GM19023 (cell line): ENCODE results near the gene SEC16A.
A peak's percentile ranks its signal among the peaks of the same experiment; 100 is the strongest.

ENCODE experiments used
- ATAC-seq: cut with Tn5 transposase; IDR thresholded peaks from one replicate; pipeline ENCODE4 v1.9.1; 2021; ENCODE audit warnings: mild to moderate bottlenecking, moderate library complexity; ENCODE audit not compliant: unreplicated experiment

SEC16A gene, protein sequence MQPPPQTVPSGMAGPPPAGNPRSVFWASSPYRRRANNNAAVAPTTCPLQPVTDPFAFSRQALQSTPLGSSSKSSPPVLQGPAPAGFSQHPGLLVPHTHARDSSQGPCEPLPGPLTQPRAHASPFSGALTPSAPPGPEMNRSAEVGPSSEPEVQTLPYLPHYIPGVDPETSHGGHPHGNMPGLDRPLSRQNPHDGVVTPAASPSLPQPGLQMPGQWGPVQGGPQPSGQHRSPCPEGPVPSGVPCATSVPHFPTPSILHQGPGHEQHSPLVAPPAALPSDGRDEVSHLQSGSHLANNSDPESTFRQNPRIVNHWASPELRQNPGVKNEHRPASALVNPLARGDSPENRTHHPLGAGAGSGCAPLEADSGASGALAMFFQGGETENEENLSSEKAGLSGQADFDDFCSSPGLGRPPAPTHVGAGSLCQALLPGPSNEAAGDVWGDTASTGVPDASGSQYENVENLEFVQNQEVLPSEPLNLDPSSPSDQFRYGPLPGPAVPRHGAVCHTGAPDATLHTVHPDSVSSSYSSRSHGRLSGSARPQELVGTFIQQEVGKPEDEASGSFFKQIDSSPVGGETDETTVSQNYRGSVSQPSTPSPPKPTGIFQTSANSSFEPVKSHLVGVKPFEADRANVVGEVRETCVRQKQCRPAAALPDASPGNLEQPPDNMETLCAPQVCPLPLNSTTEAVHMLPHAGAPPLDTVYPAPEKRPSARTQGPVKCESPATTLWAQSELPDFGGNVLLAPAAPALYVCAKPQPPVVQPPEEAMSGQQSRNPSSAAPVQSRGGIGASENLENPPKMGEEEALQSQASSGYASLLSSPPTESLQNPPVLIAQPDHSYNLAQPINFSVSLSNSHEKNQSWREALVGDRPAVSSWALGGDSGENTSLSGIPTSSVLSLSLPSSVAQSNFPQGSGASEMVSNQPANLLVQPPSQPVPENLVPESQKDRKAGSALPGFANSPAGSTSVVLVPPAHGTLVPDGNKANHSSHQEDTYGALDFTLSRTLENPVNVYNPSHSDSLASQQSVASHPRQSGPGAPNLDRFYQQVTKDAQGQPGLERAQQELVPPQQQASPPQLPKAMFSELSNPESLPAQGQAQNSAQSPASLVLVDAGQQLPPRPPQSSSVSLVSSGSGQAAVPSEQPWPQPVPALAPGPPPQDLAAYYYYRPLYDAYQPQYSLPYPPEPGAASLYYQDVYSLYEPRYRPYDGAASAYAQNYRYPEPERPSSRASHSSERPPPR (N-terminal part only)

DNA sequence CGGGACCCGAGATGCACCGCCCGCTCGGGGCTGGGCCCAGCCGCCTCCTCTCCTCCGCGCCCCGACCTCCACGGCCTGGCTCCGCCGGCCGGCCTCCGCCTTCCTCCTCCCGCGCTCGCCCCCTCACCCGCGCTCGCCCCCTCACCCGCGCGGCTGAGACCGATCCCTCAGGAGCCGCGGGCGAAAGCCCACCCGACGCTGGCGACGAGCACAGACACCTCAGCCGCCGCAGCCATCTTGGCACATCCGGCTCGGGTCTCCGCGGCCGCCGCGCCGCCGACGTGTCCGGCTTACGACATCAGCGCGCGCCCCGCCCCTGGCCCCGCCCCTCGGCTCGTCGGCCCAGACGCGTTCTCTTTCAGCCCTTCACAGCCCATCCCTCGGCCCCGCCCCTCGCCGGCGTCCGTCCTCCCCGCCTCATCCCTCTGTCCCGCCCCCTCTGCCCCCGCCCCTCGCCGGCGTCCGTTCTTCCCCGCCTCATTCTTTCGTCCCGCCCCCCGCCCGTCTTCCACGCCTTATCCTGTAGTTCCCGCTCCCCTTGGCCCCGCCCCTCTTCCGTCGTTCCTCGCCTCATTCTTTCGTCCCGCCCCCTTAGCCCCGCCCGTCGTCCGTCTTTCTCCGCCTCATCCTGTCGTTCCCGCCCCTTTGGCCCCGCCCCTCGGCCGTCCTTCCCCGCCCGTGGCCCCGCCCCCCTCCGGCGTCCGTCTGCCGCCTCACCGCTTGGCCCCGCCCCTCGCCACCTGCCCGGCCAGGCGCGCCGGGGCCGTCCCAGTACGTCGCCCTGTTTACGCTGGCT lies at the start of gene SEC16A:
Gene SEC16A, minus strand, starts transcription at position 248 of the 796 bp plus-strand sequence. CDS start 5,425 bp downstream, outside the sequence.
- peak; percentile 54 for ATAC-seq

DNA sequence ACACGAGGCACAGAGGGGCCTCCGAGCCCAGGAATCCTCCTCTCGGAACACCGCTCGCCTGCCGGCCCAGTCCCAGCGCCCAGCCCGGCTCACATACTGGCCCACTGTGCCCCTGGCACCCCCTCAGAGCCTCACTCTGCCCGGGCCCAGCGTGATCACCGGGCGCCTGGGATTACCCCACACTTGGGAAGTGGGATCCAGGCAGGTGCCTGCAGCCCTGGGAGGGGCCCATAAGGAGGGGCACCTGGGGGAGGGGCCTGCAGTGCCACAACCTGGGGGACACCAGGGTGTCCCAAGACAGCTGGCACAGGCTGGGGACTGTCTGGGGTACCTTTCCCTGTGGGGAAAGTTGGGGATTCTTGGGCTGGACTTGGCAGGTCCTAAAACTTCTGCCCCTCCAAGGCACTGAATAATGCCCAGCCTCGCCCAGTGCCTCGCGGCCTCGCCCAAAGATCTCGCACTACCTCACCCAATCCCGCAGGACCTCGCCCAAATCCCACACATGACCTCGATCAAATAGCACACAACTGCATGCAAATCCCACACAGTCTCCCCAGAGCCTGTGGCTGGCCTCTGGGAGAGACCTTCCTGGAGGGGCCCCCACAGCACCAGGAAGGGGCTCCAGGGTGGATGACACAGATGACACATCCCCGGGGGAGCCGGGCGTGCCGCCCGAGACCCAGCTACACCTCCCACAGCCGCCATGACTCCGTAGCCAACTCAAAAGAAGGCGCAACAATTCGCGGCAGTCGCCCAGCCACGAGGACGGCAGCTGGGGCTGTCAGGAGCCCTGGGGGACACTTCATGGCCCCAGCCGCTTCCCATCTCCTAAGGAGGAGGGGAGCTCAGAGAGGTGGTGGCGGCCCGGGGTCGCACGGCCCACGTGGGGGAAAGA lies 49.3 kb upstream of the SEC16A start:
- ATAC-seq = no peak

DNA sequence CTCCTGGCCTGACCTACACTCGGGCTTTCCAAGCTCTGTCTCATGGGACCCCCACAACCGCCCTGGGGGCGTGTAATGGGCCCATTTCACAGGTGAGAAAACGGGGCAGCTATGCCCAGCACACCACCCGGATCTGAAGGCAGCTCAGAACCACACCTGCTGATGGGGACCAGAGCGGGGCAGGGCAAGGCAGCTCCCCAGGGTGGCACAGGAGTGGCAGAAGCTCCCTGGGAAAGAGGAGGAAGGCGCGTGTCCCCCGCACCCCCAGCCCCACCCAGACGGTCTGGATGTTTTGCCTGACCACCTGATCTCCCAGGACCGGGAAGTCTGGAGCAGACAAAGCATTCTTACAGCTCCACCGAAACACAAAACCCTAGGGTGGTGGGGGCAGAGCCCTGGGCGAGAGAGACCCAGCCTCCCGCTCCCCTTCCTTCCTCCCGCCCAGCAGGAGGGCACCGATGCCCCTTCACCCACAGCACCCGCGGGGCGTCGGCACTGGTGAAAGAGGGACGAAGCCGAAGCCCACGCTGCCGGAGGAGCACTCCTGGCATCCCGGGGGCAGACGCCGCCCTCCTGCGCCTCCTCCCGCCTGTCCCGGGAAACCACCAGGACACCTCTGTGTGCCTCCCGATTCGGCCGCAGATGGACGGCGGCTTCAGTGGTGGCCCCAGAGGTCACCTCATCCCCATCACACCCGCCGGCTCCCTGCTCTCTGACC lies 48.5 kb upstream of the SEC16A start:
- ATAC-seq = no peak

DNA sequence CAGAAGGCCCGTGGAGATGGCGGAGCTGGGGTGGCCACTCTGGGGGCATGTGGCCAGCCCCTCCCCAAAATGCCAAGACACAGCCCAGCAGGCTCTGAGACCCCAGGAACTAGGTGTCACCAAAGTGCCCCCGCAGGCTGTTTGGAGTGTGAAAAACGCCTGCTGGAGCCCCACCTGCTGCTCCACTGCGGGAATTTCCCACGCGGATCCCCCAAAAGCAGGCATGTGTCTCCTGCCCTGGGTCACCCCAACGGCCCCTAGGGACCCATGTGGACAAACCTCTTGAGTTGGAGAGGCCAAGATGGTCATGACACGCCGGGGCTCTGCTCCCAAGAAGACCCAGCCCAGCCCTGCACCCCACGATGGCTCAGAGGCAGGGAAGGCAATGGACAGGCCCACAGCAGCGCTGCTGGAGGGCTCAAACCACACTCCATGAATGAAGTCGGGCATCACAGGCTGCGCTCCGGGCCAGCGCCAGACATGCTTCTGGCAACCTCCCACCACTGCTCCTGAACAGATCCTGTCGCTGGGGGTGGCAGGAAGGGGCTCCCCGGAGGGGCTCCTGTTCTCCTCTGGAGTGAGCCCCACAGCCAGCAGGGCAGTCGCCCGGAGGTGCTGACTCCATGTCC lies 47.7 kb upstream of the SEC16A start:
- no peak for ATAC-seq

DNA sequence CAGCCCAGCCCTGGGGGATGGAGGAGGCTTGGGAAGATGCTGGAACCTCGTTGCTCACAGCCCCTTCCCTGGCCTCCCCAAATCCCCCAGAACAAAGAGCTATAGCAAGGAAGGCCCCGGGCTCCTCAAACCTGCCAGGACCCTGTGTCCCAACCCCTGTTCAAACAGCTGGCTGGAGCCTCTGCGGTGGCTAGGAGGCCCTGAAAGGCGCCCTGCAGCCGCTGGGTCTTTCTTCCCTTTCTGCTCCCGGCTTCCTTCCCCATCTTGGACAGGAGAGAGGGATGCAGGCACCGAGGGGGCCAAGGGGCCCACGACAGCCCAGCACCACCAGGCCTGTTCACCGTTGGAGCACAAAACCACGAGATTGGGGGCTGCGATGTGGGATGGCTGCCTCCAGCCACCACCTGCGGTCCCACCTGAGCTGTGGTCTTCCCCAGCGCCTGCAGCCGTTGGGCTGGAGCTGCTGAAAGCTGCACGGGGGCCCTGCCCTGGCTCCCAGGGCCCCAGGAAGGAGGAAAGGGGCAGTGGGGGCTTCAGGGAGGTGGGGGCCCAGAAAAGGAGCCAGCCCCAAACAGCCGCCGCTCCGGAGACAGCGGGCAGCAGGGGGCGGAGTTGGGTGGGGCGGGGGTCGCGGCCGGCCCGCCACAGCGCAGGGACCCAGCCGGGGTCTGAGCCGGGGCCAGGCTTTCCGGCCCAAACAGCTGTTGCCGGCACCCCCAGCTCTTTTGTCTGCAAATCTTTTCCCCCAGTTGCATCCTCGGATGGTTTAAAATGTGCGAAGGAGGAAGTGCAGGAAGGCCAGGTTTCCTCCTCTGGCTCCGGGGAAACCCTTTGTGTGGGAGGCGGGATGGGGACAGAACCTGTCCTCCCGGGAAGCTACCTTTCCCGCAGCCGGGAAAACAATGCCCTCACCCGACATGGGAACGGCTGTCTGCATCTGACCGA lies 46.9 kb upstream of the SEC16A start:
- ATAC-seq = no peak

DNA sequence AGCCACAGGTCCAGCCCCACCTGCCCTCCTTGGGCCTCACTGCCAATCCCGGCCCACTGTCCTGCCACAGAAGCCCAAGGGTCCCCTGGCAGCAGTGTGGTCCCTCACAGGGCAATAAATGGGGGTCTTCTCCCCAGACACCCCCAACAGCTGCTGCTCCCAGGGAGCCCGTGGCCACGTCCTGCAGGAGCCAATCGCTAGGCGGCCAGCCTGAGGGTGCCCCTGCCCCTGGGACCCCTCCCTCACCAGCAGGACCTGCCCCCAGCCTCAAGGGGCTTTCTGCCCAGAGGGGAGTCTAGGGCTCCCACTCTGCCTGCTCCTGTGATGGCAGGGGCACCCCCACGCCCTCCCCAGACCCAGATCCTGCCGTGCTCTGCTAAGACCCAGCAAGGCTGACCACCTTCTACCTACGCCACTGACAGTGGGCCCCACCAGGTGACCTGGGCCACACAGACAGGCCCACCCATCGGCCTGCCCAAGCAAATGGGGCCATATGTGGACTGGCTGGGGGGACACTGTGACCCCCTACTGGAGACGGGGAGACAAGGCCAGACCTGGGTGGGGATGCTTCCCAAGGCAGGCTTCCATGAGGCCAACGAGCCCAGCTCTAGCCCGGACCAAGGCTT lies 46.0 kb upstream of the SEC16A start:
- ATAC-seq = no peak

DNA sequence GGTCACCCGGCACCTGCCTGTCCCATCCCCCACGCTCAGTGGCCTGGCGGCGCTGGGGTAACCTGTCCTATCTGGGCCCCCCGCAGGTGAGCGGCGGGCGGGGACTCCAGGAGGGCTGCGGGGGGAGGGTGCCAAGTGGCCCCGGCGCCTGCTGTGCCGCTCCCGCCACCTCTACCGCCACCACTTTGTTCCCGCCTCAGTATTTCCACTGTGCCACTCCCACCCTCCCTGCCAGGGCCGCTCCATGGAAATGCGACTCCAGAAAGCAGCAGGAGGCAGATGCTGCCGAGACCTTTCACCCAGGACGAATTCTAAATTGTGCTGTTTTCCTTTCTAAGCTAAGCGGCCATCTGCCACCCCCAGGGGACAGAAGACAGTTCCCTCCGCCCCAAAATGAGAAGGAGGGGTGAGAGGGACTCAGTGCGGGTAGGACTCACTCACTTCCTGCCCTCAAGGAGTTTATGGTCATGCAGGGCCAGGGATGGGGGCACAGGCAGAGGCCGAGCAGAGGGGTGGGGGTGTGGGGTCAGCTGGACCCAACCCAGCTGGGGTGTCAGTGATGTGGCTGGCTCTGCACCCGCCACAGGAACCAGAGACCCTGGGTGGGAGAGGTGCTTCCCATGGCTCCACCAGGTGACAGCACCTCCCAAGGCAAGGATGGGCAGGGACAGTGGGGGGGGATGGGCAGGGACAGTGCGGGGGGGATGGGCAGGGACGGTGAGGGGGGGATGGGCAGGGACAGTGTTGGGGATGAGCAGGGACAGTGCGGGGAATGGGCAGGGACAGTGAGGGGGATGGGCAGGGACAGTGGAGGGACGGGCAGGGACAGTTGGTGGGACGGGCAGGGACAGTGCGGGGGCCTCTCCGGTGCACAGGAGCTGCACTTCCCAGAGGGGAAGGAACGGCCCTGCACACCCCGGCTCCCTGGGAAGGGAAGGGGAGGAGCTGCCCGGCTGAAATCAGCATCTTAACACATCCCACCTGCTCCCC lies 45.2 kb upstream of the SEC16A start:
- no peak for ATAC-seq

DNA sequence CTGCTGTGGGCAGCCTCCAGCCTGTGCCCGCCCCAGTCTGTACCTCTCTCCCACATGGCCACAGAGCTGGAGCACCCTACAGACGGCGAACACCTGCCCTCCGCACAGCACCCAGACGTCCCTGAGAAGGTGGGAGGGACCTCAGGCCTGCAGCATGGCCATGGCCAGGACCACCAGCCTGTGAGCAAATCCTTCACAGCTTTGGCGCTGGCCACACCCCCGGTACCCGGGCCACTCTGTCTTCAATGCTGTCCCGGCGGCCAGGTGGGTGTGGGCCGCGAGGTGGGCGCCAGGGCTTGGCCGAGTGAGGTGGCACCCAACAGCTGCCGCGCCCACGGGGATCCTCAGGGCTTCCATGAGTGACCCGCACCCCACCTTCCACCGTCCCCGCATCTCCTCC lies 44.3 kb upstream of the SEC16A start:
- ATAC-seq = no peak

DNA sequence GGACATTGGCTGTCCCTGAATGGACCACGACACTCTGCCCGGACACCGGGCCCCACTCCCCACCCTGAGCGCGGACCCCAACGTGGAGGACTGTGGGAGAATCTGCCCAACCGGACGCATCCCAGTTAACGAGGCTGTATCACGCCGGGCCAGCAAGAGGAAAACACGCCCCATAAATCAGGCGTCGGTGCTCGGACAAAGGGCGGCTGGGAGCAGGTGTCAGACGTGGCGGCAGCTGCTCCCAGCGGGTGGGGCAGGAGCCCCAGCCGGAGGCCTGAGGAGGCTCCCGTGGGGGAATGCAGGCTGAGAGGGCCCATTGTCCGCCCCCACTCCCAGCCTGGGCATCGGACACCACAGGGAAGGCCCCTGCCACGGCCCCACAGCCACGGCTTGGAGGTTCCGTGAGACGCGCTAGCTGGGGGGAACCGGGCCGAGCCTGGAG lies 43.8 kb upstream of the SEC16A start:
- no peak for ATAC-seq

DNA sequence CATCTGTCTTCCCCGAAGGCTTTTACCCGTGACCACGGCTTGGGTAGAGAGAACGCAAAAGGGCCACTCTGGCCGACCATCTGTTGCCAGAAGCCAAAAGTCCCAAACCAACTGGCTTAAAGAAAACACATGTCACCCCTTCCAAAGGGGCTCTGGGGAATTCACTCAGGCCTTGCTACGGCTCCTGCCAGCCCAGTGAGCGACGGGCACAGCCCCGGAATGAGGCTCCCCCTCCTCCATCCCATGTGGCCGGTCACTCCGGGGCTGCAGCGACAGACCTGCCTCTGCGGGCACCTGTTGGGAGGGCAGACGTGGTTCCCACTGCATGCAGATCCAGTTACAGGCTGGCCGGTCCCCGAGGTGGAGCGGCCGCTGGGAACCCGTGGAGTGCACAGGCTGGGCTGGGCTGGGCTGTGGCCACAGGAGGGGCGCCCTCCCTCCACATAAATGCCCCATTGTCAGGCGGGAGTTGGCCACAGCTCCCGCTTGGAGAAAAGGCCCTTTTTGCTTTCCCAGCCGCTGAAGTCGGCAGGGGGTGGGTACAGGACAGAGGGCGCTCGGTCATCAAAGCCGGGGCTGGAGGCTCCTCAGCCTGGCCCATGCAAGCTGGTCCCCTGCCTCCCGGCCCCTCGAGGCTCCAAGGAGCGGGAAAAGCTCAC lies 43.1 kb upstream of the SEC16A start:
- ATAC-seq = no peak

DNA sequence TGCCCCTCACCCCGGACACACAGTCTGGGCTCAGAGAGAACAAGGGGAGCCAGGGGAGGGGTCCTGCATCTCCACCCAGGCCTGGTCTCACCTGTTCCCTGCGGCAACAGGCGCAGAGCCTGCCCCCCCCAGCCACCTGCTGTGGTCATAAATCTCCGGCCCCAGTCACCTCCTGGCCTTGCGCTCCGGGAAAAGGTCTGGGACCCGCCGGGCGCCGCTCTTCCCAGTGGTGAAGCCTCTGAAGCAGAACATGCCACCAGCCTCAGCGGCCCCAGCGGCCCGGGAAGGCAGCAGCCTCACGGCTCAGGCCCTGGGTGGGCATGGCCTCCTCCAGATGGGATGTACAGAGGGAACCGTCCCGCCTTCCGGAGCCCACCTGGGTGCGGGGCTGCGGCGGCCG lies 42.4 kb upstream of the SEC16A start:
- ATAC-seq = no peak

DNA sequence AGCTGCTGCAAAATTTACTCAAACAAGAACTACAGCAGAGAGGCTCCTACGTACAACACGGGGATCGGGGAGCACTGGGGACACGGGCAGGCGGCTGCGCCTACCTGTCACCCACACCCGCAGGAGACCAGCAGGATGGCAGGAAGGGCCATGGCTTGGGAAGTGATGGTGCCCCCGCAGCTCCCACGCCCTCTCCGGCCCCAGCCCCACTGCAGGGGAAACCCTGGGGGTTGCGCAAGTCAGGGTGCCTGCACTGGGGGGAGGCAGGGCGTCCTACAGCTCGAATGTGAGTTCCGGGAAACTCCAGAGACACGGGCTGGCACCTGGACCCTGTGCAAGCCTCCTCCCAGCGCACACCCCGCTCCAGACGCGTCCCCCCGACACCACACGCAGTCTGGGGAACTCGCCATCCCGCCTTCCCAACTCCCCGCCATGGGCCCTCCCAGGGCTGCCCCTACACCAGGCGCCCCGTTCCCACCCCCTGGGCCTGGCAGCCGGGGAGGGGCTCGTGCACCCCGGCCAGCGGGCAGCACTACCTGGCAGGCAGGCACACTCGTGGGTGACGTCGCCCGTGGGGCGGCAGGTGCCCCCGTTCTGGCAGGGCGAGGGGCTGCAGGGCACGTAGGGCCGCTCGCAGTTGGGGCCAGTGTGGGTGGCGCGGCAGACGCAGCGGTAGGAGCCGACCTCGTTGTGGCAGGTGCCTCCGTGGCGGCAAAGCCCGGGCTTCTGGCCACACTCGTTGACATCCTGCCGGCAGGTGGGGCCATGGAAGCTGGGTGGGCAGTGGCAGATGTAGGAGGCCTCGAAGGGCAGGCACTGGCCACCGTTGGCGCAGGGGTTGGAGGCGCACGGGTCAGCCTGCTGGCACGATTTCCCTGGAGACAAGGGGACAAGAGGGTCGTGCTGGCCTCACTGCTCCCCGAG lies 39.7 kb upstream of the SEC16A start:
- no peak for ATAC-seq

DNA sequence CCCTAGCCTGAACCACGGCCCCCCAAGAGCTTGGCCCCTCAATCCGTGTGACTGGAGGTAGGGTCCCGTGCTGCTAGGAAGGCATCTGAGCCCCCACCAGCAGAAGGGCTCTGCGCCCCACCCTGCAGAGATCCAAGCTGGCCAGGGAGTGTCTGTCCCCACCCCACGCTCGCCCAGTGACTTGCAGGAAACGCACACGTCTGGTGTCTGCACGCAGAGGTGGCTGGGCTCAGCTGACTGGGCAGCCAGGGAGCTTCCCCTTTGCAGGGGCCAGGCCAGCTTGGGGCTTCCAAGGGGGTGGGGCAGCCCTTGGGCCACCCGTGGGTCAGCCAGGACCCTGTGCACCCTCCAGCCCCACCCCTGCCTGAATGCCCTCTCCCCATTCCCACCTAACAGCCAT lies 38.7 kb upstream of the SEC16A start:
- ATAC-seq = no peak

DNA sequence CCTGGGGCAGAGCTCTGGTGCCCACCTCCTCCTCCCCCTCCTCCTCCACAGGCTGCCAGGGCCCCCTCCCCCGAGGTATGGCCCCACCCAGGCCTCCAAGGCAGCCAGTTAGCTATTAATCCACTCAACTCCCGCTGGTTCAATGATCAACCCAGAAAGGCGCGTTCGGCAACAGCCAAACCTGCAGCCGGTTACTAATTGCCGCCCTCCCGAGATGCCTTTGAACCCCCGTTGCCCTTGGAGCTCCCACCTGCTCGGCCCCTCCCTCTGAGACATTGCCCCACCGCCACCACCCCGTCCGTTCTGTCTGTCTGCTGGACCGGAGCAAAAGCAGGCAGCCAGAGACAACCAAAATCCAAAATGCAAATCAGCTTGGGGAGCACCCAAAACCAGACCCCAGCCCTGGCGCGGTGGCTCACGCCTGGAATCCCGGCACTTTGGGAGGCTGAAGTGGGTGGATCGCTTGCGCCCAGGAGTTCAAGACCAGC lies 37.3 kb upstream of the SEC16A start:
- ATAC-seq = no peak
